ENCODE data around the gene FHOD3.

- TF ChIP-seq, protein P1, sequence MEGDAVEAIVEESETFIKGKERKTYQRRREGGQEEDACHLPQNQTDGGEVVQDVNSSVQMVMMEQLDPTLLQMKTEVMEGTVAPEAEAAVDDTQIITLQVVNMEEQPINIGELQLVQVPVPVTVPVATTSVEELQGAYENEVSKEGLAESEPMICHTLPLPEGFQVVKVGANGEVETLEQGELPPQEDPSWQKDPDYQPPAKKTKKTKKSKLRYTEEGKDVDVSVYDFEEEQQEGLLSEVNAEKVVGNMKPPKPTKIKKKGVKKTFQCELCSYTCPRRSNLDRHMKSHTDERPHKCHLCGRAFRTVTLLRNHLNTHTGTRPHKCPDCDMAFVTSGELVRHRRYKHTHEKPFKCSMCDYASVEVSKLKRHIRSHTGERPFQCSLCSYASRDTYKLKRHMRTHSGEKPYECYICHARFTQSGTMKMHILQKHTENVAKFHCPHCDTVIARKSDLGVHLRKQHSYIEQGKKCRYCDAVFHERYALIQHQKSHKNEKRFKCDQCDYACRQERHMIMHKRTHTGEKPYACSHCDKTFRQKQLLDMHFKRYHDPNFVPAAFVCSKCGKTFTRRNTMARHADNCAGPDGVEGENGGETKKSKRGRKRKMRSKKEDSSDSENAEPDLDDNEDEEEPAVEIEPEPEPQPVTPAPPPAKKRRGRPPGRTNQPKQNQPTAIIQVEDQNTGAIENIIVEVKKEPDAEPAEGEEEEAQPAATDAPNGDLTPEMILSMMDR (conservative IDR thresholded peaks at IDR 0.05; ENCODE audit: low read length): no peak
- no peak for TF ChIP-seq EZH2phosphoT487 (IDR thresholded peaks at IDR 0.05; ENCODE audit: borderline replicate concordance)
Observed at GRCh38 chr18:36368889-36369288, 71.4 kb downstream of the FHOD3 start.
